Gastrocnemius medialis (tissue), 4 donors: ENCODE data around the gene HNRNPU. TPM values are rescaled to one million over a fixed set of nuclear protein-coding genes. Genes with fewer than 3 reads are reported as not detected.

Source experiments
- ATAC-seq, 2 donors: fragments of 150-250 bp; one replicate each; pipeline ENCODE4 v1.9.1; 2016
- DNase-seq, 2 donors: peaks; one replicate each; pipeline ENCODE4 v3.0.0-alpha.2; 2019
- H3K27ac ChIP-seq, 4 donors: fragments of 200-600 bp; sonication (generic); 1 replicate in 1 of 4; 2 replicates in 3 of 4; pipeline ENCODE4 v1.5.1; 2016 to 2018; ENCODE audit warnings: mild to moderate bottlenecking in 2 of 4, moderate library complexity in 1 of 4
- H3K27me3 ChIP-seq, 3 donors: fragments of 200-600 bp; sonication (generic) in 2 of 3; 1 replicate in 1 of 3; 2 replicates in 2 of 3; pipeline versions ENCODE4 v1.5.1 to v1.6.0; 2016 to 2019; ENCODE audit warnings: mild to moderate bottlenecking in 1 of 3, moderate library complexity in 1 of 3
- H3K36me3 ChIP-seq, 2 donors: fragments of 200-600 bp; sonication (generic) in 1 of 2; one replicate each; pipeline ENCODE4 v1.5.1; 2017 to 2018
- H3K4me1 ChIP-seq, 2 donors: fragments of 200-600 bp; sonication (generic) in 1 of 2; one replicate each; pipeline ENCODE4 v1.5.1; 2016 to 2017; ENCODE audit warnings: mild to moderate bottlenecking in 2 of 2
- H3K4me3 ChIP-seq, 4 donors: fragments of 200-600 bp; sonication (generic) in 3 of 4; 1 replicate in 1 of 4; 2 replicates in 3 of 4; pipeline ENCODE4 v1.5.1; 2016 to 2019; ENCODE audit warnings: mild to moderate bottlenecking in 2 of 4
- H3K9me3 ChIP-seq, 3 donors: fragments of 200-600 bp; sonication (generic) in 2 of 3; 1 replicate in 1 of 3; 2 replicates in 2 of 3; pipeline ENCODE4 v1.5.1; 2016 to 2019
- CTCF ChIP-seq, 5 experiments: fragments of 450-650 bp in 3 of 5; fragments of 200-600 bp in 2 of 5; sonication (generic) in 2 of 5; IDR thresholded peaks in 4 of 5; conservative IDR thresholded peaks in 1 of 5; 1 replicate in 4 of 5; 2 replicates in 1 of 5; pipeline ENCODE4 v1.5.1; 2016 to 2019; ENCODE audit warnings: antibody characterized with exemption in 5 of 5, mild to moderate bottlenecking in 3 of 5, moderate library complexity in 3 of 5
- POLR2A ChIP-seq, 2 donors: fragments of 450-650 bp; IDR thresholded peaks; one replicate each; pipeline ENCODE4 v1.6.1; 2017; ENCODE audit warnings: antibody characterized with exemption in 2 of 2, mild to moderate bottlenecking in 2 of 2, moderate library complexity in 2 of 2
- in situ Hi-C, 4 donors: fragments of 200-750 bp; cut with MboI; loops; one replicate each; pipeline versions ENCODE4 v1.15.0 to v1.8.0; 2017; ENCODE audit warnings: low sequenced_read_pairs in 4 of 4
- intact Hi-C: fragments of 100-400 bp; cut with DNase I; formaldehyde crosslinking; loops from one replicate; pipeline ENCODE4 v1.15.1; 2023; ENCODE audit warnings: low total_unique reads
- total RNA-seq, 4 donors: library from RNA; depleted of rRNA; stranded (reverse); fragments of >200 nt; gene quantifications; one replicate each; pipeline versions ENCODE4 v1.1.0 to v1.2.3, GENCODE V29; 2016

HNRNPU gene
- total RNA-seq, 4 donors from 2014 or later = 167 to 243 (median 207) TPM

GRCh38 chr1:244869364-244869827, 5.1 kb upstream of the HNRNPU start:
- TF ChIP-seq CTCF (IDR thresholded peaks at IDR 0.05 in 4 of 5, conservative IDR thresholded peaks at IDR 0.05 in 1 of 5) (no peak), POLR2A (IDR thresholded peaks at IDR 0.05) (no peak)
- Histone ChIP-seq H3K27me3 (no peaks in the 10 kb centered on the region), H3K36me3 (no peaks in the 10 kb centered on the region), H3K4me1 (peaks cover 15 to 18% of the 10 kb centered on the region in 2 donors), H3K27ac (no peak overlapping the region), H3K4me3 (no peak overlapping the region), H3K9me3 (no peaks in the 10 kb centered on the region)
- in situ Hi-C loops = loop anchor here (10.0 to 25.0 kb wide), 4 partner anchors 93 to 1607 kb away; partner anchors contain the start of genes CEP170 (in 1 of the 4) and SDCCAG8 (in 1 of the 4)
- DNase-seq = no peak
- intact Hi-C loops = loop anchor here (10.0 kb wide), 1 partner anchor 1615 kb away; the partner anchor contains the start of genes CEP170 and SDCCAG8
- ATAC-seq = no peak

GRCh38 chr1:244868484-244869363, 4.4 kb upstream of the HNRNPU start:
- H3K27me3 ChIP-seq = no peaks in the 10 kb centered on the region
- no peak overlapping the region for H3K4me3 ChIP-seq
- no peak for ATAC-seq
- intact Hi-C loops = loop anchor here (10.0 kb wide), 1 partner anchor 1614 kb away; the partner anchor contains the start of genes CEP170 and SDCCAG8
- in situ Hi-C loops = loop anchor here (10.0 to 25.0 kb wide), 4 partner anchors 94 to 1606 kb away; partner anchors contain the start of genes CEP170 (in 1 of the 4) and SDCCAG8 (in 1 of the 4)
- H3K9me3 ChIP-seq = no peaks in the 10 kb centered on the region
- no peak overlapping the region for H3K27ac ChIP-seq
- H3K36me3 ChIP-seq = no peaks in the 10 kb centered on the region
- DNase-seq = no peak
- TF ChIP-seq CTCF (IDR thresholded peaks at IDR 0.05 in 4 of 5, conservative IDR thresholded peaks at IDR 0.05 in 1 of 5) = no peak
- TF ChIP-seq POLR2A (IDR thresholded peaks at IDR 0.05) = no peak
- H3K4me1 ChIP-seq = peaks cover 15 to 18% of the 10 kb centered on the region in 2 donors

DNA sequence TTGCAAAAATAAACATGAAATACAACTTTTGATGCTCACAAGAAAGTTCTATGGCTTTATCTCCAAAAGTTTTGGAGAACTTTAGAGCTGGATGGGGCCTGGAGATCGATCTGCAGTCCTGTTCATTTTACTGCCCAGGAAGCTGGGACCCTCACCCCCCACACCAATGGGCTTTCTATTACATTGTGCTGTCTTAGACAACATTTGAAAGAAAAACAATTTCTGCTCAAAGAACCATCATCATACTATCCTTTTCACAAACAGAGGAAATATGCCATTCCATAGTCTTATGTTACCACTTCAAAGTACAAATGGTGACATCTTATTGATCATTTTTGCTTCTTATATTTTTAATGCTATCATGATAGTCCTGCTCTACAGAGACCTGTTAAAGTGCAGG, 2.0 kb upstream of the HNRNPU start:
- ATAC-seq (no peak), DNase-seq (no peak)
- Histone ChIP-seq H3K9me3 (no peaks in the 10 kb centered on the region), H3K27me3 (no peaks in the 10 kb centered on the region), H3K36me3 (no peaks in the 10 kb centered on the region), H3K4me3 (no peak overlapping the region), H3K4me1 (peaks cover 23 to 25% of the 10 kb centered on the region in 2 donors), H3K27ac (peak overlapping the region; percentile 93 to 100 (median 100))
- intact Hi-C loops (loop anchor here (10.0 kb wide), 1 partner anchor 1612 kb away; the partner anchor contains the start of genes CEP170 and SDCCAG8), in situ Hi-C loops (loop anchor here (10.0 to 25.0 kb wide), 4 partner anchors 96 to 1604 kb away; partner anchors contain the start of genes CEP170 (in 1 of the 4) and SDCCAG8 (in 1 of the 4))
- no peak for TF ChIP-seq CTCF (IDR thresholded peaks at IDR 0.05 in 4 of 5, conservative IDR thresholded peaks at IDR 0.05 in 1 of 5)
- TF ChIP-seq POLR2A (IDR thresholded peaks at IDR 0.05) = no peak

- in situ Hi-C loops = loop anchor here (10.0 to 25.0 kb wide), 4 partner anchors 96 to 1604 kb away; partner anchors contain the start of genes CEP170 (in 1 of the 4) and SDCCAG8 (in 1 of the 4)
Observed at GRCh38 chr1:244865820-244866219, 1.5 kb upstream of the HNRNPU start.

More at GRCh38 chr1:244865820-244866219, 1.5 kb upstream of the HNRNPU start:
- intact Hi-C loops = loop anchor here (2.0 to 10.0 kb wide), 5 partner anchors 33 to 1611 kb away; partner anchors contain the start of genes CEP170, DESI2 and SDCCAG8
- H3K36me3 ChIP-seq = peaks cover 0 to 2% of the 10 kb centered on the region in 2 donors
- H3K9me3 ChIP-seq = no peaks in the 10 kb centered on the region
- H3K4me3 ChIP-seq = peak overlapping the region in 1 of 4 donors; percentile 89
- TF ChIP-seq POLR2A (IDR thresholded peaks at IDR 0.05) = no peak
- no peak for TF ChIP-seq CTCF (IDR thresholded peaks at IDR 0.05 in 4 of 5, conservative IDR thresholded peaks at IDR 0.05 in 1 of 5)
- no peaks in the 10 kb centered on the region for H3K27me3 ChIP-seq
- H3K27ac ChIP-seq = peak overlapping the region; percentile 93 to 100 (median 100)
- ATAC-seq (no peak), DNase-seq (no peak)
- peaks cover 28 to 30% of the 10 kb centered on the region in 2 donors for H3K4me1 ChIP-seq
